ENCODE data around the gene LRRC72.
A peak's percentile ranks its signal among the peaks of the same experiment; 100 is the strongest.
"Not testable (repeated sequence)": the region's sequence is repeated elsewhere in the genome, so short reads cannot be mapped to it uniquely, and the experiment has no call there.

Gene LRRC72

GRCh38 chr7:16583834-16584233 lies 57.2 kb downstream of the LRRC72 start:
- no peak for DNase-seq

- DNase-seq: no peak
Observed at GRCh38 chr7:16585540-16585939, 58.9 kb downstream of the LRRC72 start.

- DNase-seq: no peak
Observed at GRCh38 chr7:16586081-16586874, 59.7 kb downstream of the LRRC72 start.

- DNase-seq: no peak
Observed at GRCh38 chr7:16587129-16587528, 60.5 kb downstream of the LRRC72 start.

- peak; percentile 41 for DNase-seq
Observed at GRCh38 chr7:16587790-16588189, 61.2 kb downstream of the LRRC72 start.

- no peak for DNase-seq
Observed at GRCh38 chr7:16589881-16590280, 63.3 kb downstream of the LRRC72 start.

- DNase-seq: no peak
Observed at GRCh38 chr7:16590424-16590823, 63.8 kb downstream of the LRRC72 start.

GRCh38 chr7:16592395-16592794 lies 65.8 kb downstream of the LRRC72 start:
- DNase-seq: no peak

GRCh38 chr7:16594061-16594460 lies 67.4 kb downstream of the LRRC72 start:
- no peak for DNase-seq

GRCh38 chr7:16594676-16595075 lies 68.1 kb downstream of the LRRC72 start:
- DNase-seq: no peak

- DNase-seq: not testable (repeated sequence)
Observed at GRCh38 chr7:16595596-16595995, 69.0 kb downstream of the LRRC72 start.

GRCh38 chr7:16598015-16598414 lies 71.4 kb downstream of the LRRC72 start:
- no peak for DNase-seq

GRCh38 chr7:16599860-16600259 lies 73.2 kb downstream of the LRRC72 start:
- DNase-seq: no peak

GRCh38 chr7:16603633-16604032 lies 77.0 kb downstream of the LRRC72 start:
- DNase-seq: no peak

- DNase-seq: no peak
Observed at GRCh38 chr7:16604054-16604453, 77.4 kb downstream of the LRRC72 start.

- DNase-seq: no peak
Observed at GRCh38 chr7:16606704-16607103, 80.1 kb downstream of the LRRC72 start.

GRCh38 chr7:16609842-16610450 lies 83.3 kb downstream of the LRRC72 start:
- DNase-seq: no peak

- no peak for DNase-seq
Observed at GRCh38 chr7:16611711-16612110, 85.1 kb downstream of the LRRC72 start.

GRCh38 chr7:16615228-16615627 lies 88.6 kb downstream of the LRRC72 start:
- DNase-seq: no peak

- no peak for DNase-seq
Observed at GRCh38 chr7:16616122-16616521, 89.5 kb downstream of the LRRC72 start.

GRCh38 chr7:16616542-16616941 lies 89.9 kb downstream of the LRRC72 start:
- DNase-seq: no peak

GRCh38 chr7:16619979-16620408 lies 93.4 kb downstream of the LRRC72 start:
- DNase-seq: no peak

GRCh38 chr7:16626388-16626787 lies 99.8 kb downstream of the LRRC72 start:
- DNase-seq: no peak

- DNase-seq: no peak
Observed at GRCh38 chr7:16627236-16627635, 100.6 kb downstream of the LRRC72 start.

GRCh38 chr7:16630654-16631053 lies 104.0 kb downstream of the LRRC72 start:
- no peak for DNase-seq

Measured in eye (tissue), 1 donor.